ENCODE data around the gene FEV.
"Not testable (repeated sequence)": the region's sequence is repeated elsewhere in the genome, so short reads cannot be mapped to it uniquely, and the experiment has no call there.

The FEV gene

DNA sequence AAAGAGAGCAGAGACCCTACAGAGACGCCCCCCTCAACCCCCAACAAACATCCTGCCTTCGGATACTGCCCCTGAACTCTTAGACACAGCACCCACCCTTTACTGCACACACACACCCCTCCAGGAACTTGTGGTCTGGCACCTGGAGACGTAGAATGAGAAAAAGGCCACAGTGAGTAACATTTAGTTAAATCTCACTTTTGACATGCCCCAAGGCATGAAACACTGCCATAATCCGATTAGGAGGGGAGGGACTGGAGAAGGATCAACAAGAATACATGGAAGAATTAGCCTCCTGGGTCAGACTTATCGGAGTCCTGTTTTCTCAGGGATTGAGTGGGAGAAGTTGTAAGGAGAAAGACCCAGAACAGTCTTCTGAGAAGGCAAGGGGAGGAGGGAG is 21.4 kb downstream of the FEV start:
- no peak for DNase-seq

DNA sequence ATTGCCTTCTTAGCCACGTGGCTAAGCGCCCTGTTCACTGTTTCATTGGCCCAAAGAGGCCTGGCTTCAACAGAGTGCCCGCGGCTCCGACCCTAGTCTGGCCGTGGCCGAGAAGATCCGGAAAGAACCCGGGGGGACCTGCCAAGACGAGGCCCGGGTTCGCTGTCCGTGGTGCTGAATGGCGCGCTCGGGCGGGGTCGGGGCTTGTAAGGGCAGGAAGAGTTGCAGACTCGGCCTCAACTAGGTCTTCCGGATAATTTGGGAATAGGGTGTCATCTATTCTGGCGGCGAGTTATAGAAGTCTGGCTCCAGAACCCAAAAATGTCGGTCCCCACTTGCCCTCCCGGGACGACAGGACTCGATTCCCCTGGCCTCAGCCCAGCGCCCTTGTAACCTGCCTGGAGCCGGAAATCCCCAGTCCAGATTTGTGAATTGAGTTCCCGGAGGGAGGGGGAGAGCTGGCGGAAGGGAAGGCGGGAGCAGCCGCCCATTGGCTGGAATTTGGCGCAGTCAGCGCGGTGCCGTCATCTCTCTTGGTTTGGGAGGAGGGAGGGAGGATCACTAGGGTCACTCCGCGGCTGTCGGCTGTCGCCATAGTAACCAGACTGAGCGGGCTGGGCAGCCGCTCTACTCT is 22.0 kb downstream of the FEV start:
- peak; percentile 43 for DNase-seq

DNA sequence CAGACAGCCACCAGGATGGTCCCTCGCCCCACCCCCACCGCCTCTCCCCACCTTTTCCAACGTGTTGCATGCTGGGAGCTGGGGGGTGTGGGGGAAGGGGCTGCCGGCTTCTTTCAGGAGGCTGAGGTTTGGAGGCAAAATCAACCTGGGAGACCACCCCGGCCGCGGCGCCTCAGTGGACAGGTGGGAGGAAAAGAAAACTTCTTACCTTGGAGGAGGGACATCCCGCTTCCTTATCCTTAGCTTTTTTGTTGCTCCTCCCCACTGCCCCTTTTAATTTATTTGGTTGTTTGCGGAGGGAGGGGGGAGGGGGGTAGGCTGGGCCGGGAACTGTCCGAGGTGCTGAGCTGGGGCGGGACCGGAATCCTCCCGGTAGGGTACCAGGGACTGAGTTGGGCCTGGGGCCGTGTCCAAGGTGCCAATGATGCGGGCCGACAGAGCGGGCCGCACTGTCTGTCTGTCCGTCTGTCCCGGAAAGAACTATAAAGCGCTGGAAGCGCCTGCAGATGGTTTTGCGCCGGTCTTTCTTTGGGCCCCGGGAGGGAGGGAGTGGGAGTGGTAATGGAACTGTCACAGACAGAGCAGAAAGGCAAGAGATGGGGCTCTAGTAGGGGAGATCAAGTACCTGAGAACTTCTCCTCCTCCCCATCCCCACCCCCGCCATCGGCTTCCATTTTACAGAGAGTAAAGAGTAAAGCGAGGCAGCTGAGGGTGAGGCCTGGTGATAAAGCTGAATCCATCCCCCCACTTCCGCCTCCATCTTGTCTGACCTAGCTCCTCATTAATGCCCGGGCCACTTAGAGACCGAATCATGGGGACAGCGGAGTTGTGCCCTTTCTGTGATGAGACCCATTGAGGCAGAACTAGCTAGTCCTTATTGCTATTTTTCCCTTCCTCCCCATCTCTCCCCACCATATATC is 23.1 kb downstream of the FEV start:
- no peak for DNase-seq

DNA sequence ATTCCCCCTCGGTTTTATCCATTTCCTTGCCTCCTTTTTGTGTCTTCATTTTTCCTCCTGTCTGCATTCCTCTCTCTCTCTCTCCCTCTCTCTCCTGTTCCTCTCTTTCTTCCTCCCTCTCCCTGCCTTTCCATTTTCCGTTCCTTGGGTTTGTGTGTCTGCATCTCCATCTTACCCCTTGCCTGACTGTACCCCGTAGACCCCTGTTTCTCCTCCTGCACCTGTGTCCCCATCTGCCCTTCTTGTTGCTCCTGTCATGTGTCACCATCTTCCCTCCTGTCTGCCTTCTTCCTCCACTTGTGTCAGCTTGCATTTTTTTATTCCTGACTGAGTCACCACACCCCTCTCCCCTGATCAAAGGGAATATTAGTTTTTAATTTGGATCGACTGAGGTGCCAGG is 23.8 kb downstream of the FEV start:
- no peak for DNase-seq

DNA sequence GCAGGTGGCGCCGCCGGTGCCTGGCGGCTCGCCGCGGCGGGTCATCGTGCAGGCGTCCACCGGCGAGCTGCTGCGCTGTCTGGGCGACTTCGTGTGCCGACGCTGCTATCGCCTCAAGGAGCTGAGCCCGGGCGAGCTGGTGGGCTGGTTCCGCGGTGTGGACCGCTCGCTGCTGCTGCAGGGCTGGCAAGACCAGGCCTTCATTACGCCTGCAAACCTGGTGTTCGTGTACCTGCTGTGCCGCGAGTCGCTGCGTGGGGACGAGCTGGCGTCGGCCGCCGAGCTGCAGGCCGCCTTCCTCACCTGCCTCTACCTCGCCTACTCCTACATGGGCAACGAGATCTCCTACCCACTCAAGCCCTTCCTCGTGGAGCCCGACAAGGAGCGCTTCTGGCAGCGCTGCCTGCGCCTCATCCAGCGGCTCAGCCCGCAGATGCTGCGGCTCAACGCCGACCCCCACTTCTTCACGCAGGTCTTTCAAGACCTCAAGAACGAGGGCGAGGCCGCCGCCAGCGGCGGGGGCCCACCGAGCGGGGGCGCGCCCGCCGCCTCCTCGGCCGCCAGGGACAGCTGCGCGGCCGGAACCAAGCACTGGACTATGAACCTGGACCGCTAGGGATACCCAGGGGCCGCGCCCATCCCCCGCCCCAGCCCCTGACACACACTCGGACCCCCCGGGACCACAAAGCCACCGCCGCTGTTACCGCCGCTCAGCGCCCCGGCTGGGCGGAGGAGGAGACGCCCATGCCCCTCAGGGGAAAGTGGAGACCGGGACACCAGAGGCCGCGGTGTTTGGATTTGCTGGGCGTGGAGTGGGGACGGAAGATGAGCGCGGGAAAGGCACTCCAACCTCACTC is 24.4 kb downstream of the FEV start:
- DNase-seq: no peak

DNA sequence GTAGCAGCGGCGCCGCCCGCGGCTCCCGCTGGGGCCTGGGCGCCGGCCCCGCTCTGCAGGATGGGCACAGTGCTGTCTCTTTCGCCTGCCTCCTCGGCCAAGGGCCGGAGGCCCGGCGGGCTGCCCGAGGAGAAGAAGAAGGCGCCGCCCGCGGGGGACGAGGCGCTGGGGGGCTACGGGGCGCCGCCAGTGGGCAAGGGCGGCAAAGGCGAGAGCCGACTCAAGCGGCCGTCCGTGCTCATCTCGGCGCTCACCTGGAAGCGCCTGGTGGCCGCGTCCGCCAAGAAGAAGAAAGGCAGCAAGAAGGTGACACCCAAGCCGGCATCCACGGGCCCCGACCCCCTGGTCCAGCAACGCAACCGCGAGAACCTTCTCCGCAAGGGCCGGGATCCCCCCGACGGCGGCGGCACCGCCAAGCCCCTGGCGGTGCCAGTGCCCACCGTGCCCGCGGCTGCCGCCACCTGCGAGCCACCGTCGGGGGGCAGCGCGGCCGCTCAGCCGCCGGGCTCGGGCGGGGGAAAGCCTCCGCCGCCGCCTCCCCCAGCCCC is 25.1 kb downstream of the FEV start:
- no peak for DNase-seq

DNA sequence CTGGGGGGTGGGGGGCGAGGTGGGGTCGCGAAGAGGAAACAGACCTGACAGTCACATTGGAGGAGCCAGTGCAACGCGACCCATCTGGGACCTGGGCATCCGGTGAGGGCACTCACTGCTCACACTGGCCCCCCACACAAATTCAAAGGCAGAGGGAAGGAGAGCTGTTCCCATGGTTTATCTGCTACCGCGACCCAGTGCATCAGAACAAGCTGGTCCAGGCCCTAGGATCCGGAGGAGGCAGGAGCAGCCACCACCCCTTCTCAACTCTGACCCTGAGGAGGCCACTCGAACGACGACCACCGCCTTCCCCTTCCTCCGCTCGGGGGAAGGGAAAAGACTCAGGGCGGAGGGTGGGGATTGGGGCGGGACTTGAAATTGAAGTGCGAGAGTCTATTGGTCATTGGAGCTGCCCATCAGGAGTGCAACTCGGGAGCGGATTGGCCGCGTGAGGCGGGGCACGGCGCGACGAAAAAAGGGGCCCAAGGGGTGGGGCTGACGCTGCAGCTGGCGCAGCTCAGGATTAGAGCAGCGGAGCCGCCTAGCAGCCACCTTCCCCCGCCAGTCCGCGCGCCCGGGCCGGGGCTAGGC is 25.7 kb downstream of the FEV start, which contains the start of gene CDK5R2:
CDK5R2 (plus strand) TSS at position 526 of the 591 bp plus-strand sequence. CDS start 155 bp downstream, outside the sequence.
- peak; percentile 70 for DNase-seq

DNA sequence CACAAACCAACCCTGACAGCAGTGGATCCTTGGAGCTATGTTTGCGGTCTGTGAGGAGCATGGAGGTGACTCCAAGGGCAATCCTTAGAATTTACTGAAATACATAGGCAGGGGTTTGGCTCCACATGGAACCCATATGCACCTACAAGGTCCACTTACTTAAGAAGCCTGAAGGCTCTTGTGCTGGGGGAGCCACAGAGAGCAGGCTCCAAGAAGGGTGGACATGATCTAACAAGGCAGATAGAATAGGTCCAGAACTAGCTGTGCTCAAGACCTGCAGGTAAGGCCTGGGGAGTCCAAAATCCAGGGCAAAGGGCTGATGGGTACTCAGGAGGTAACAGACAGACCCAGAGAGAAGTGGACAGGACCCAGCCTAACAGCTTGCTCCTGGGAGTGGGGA is 26.7 kb downstream of the FEV start:
- no peak for DNase-seq

DNA sequence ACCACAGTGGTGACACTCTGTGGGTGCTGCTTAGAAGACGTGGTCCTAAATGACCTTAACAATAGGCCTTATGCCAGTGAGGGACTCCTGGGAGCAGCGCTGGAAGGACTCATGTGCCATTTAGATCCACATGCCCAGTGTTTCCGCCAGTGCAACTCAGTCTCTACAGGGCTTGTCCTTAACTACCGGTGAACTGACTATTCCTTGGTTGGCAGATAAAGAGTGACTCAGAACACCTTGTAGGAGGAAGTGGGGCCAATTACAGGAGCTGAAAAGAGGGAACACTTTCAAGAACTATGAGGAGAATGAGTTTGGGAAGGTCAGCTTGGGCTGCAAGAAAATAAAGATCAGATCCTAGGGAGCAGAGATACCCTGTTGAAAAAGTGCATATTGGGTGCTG is 27.3 kb downstream of the FEV start:
- DNase-seq: no peak

DNA sequence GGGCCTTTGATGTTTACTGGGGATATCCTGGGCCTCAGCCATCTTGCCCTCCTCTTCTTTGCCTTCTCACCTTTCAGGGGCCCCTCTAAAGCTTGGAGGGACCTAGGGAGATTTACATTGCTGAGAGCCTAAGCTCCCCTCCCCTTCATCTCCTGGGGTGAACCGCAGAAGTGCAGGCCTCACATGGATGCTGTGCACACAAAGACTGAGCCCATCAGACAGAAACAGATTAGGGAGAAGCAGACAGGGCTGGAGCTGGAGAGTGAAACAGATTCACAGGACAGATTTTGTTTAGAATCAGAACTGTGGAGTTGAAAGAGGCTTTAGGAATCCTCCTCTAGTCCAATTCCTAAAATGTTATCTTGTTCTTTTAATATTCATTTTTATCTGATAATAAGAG is 28.9 kb downstream of the FEV start:
- no peak for DNase-seq

DNA sequence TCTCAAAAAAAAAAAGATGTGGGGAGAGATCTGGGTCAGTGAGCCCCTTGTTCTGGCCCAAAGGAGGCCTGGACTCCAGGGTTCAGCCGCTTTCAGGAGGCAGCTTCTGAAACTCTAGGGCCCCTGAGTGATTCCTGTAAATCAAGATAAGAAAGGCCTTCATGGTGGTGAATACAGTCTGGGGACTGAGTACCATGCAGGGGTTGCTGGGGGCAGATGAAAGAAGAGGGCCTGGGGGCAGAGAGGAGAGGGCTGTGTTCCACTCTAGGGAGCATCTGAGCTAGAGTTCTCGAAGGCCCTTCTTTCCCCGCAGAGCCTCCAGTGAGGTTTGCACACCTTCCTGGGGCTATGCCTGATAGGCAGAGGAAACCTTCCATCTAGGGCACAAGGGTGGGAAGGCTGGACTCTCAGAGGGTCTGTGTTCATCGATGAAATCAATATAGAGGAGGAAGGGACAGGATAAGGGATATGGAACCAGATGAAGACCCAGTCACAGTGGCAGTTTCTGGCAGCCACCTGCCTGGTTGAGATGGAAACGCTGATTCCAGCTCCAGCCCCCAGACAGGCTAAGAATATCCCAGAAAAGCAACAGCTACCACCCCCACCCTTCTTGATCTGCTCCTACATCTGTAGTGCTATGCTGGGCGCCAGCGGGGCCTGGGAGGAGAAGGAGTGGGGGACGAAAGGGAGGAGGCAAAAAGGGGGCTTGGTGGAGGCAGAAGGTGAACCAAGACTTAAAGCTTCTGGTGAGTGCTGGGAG is 30.3 kb downstream of the FEV start:
- no peak for DNase-seq

DNA sequence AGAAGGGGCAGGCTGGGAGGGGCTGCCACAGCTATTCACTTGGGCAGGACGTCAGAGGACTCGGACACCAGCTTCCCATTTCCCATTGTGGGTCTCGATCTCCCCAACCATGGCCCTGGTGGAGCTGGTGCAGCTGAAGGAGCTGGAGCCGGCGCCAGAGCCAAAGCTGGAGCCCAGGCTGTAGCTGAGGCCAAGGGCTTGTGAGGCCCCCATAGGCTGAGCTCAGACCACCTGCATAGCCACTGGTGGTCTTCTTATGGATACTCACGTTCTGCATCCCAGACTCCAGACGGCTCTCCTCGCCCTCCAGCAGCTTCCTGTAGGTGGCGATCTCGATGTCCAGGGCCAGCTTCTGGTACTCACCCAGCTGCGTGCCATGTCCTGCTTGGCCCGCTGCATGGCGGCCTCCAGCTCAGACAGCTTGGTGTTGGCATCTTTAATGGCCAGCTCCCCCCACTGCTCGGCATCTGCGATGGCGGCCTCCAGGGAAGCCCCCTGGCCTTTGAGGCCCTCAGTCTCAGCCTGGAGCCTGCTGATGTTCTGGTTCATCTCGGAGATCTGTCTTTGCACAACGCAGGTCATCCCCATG is 31.5 kb downstream of the FEV start:
- DNase-seq: no peak

DNA sequence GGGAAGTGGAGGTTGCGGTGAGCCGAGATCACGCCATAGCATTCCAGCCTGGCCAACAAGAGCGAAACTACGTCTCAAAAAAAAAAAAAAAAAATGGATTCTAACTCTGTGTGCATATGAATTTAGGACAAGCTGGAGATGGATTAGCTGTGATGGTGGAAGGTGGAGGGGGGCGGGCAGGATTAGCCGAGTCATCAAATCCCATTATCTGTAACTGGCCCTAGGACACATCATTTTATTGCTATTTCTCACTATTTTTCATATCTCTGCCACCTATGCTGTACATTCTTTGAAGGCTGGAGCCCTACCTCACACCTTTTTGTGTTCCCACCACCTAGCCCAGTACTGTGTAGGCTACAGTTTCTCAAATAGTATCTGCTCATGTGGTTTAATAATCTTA is 32.8 kb downstream of the FEV start:
- DNase-seq: no peak

DNA sequence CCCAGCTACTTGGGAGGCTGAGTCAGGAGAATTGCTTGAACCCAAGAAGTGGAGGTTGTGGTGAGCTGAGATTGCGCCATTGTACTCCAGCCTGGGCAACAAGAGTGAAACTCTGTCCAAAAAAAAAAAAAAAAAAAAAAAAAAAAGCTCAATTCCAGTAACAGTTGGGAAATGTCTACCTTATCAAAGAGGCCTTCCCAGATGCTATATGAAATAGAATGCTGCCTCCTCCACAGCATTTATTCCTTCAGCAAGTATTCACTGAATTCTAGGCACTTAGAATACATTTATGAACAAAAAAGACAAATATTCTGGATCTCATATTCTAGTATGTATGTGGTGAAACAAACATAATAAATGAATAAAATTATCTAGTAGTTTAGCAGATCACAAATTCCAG is 38.4 kb downstream of the FEV start:
- DNase-seq: no peak

DNA sequence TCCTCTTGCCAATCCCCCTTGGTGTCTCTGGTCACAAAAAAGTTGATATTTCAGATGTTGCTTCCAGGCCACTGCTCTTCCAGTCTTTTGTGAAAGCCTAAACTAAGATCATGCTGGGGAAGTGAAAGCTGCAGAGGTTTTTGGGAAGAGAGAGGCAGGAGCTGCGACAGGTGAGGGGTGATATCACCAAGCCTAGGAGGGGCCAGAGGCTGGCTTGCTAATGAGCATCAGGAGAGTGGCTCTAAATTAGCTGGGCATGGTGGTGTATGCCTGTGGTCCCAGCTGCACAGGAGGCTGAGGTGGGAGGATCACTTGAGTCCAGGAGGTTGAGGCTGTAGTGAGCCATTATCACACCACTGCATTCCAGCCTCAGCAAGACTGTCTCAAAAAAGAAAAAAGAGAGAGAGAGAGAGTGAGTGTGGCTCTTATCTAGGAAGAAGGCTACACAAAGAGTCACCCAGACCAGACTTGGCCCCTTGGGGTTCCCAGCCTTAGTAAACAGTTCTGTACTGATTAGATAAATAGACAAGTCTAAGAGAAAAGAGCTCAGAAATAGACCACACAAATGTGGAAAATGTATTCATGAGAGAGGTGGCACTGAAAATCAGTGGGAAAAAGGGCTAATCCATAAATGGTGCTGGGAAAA is 40.1 kb downstream of the FEV start:
- no peak for DNase-seq

DNA sequence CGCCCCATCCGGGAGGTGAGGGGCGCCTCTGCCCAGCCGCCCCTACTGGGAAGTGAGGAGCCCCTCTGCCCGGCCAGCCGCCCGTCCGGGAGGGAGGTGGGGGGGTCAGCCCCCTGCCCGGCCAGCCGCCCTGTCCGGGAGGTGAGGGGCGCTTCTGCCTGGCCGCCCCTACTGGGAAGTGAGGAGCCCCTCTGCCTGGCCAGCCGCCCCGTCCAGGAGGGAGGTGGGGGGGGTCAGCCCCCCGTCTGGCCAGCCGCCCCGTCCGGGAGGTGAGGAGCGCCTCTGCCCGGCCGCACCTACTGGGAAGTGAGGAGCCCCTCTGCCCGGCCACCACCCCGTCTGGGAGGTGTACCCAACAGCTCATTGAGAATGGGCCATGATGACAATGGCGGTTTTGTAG is 53.2 kb downstream of the FEV start:
- DNase-seq: not testable (repeated sequence)

Measured in CD4-positive, alpha-beta T cell treated with Interleukin-12 subunit alpha and Interleukin-12 subunit beta, for 1 hour (primary cell).